ENCODE measurements around the gene SHQ1.

Gene SHQ1

GRCh38 chr3:72708441-72708840, 139.8 kb downstream of the SHQ1 start:
- TF ChIP-seq, protein P1, sequence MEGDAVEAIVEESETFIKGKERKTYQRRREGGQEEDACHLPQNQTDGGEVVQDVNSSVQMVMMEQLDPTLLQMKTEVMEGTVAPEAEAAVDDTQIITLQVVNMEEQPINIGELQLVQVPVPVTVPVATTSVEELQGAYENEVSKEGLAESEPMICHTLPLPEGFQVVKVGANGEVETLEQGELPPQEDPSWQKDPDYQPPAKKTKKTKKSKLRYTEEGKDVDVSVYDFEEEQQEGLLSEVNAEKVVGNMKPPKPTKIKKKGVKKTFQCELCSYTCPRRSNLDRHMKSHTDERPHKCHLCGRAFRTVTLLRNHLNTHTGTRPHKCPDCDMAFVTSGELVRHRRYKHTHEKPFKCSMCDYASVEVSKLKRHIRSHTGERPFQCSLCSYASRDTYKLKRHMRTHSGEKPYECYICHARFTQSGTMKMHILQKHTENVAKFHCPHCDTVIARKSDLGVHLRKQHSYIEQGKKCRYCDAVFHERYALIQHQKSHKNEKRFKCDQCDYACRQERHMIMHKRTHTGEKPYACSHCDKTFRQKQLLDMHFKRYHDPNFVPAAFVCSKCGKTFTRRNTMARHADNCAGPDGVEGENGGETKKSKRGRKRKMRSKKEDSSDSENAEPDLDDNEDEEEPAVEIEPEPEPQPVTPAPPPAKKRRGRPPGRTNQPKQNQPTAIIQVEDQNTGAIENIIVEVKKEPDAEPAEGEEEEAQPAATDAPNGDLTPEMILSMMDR (IDR thresholded peaks at IDR 0.05; ENCODE audit: low read depth, low read length) = no peak
- no peak for DNase-seq (ENCODE audit: low read depth in 2 of 2)
- H3K4me3 ChIP-seq (replicated peaks in 1 of 2; ENCODE audit: low read depth in 2 of 2, low read length in 2 of 2) = no peak overlapping the region

DNA sequence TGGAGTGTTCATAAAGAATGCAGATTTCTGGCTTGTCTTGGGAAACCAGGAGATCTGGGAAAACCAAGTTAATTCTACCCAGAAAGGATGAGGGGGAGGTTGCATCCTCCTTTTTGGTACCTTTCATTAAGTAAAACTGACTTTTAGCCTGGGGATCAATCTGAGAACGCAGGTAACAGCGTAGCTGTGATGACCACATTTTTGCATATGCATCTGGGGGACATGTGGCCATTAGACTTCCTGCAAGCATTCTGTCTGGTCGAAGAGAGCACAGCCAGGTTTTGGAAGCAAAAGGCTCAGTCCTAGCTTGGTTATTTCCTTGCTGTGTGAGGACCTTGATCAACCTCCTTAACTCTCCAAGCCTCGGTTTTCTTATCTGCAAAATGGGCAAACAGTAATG, 145.2 kb downstream of the SHQ1 start:
- TF ChIP-seq, protein P1 (IDR thresholded peaks at IDR 0.05; ENCODE audit: low read depth, low read length) = no peak
- DNase-seq (ENCODE audit: low read depth in 2 of 2) = no peak
- H3K4me3 ChIP-seq (replicated peaks in 1 of 2; ENCODE audit: low read depth in 2 of 2, low read length in 2 of 2) = no peak overlapping the region

GRCh38 chr3:72702390-72702789, 145.9 kb downstream of the SHQ1 start:
- H3K4me3 ChIP-seq (replicated peaks in 1 of 2; ENCODE audit: low read depth in 2 of 2, low read length in 2 of 2) = no peak overlapping the region
- TF ChIP-seq, protein P1 (IDR thresholded peaks at IDR 0.05; ENCODE audit: low read depth, low read length) = no peak
- no peak for DNase-seq (ENCODE audit: low read depth in 2 of 2)

DNA sequence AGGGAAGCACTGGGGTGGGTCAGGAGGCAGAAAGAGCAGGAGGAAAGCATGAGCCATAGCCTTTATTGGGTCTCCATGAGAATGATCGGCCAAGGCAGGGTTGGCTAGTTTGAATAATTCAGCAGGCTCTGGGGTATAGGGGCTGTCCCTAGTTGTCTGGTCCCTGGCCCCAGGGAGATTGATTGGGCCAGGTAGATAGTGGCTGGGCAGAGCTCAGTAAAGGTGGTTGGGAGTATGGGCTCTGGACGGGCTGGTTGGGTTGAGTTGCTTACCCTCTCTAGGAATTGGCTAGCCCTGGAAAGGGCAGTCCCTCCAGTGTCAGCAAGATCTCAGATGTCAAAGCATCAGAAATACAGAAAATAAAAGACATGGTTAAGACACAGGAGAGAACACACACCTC, 148.1 kb downstream of the SHQ1 start:
- TF ChIP-seq, protein P1 (IDR thresholded peaks at IDR 0.05; ENCODE audit: low read depth, low read length) = no peak
- DNase-seq (ENCODE audit: low read depth in 2 of 2) = no peak
- H3K4me3 ChIP-seq (replicated peaks in 1 of 2; ENCODE audit: low read depth in 2 of 2, low read length in 2 of 2) = no peak overlapping the region

- DNase-seq (ENCODE audit: low read depth in 2 of 2) = peak in 1 of 2 donors; percentile 13
- no peak overlapping the region for H3K4me3 ChIP-seq (replicated peaks in 1 of 2; ENCODE audit: low read depth in 2 of 2, low read length in 2 of 2)
- TF ChIP-seq, protein P1 (IDR thresholded peaks at IDR 0.05; ENCODE audit: low read depth, low read length) = no peak
Measured at GRCh38 chr3:72699631-72700030, 148.6 kb downstream of the SHQ1 start.
